ENCODE data around the gene APLP1. TPM values are rescaled to one million over a fixed set of nuclear protein-coding genes. Genes with fewer than 3 reads are reported as not detected.
A peak's percentile ranks its signal among the peaks of the same experiment; 100 is the strongest.

The APLP1 gene
- total and polyA plus RNA-seq, 2 experiments from 2014 or later, result 30.2 to 36.0 TPM

GRCh38 chr19:35843676-35844481, 24.5 kb upstream of the APLP1 start:
- H3K4me3 ChIP-seq, result peak overlapping the region; percentile 55
- H3K4me2 ChIP-seq, result peak overlapping the region; percentile 83
- H3K4me3 Mint-ChIP-seq, result peak overlapping the region; percentile 76

More at GRCh38 chr19:35843676-35844481, 24.5 kb upstream of the APLP1 start:
- Histone ChIP-seq H3F3A (replicated peaks; ENCODE audit: low read depth) (0 out of 2 replicates have a peak, but pooled peaks cover 3% of the 10 kb centered on the region), H3K4me1 (ENCODE audit: insufficient read depth) (peaks cover 12% of the 10 kb centered on the region), H3K27me3 (ENCODE audit: insufficient read depth) (peaks cover 34% of the 10 kb centered on the region), H3K79me2 (replicated peaks; ENCODE audit: insufficient read depth) (no peaks in the 10 kb centered on the region), H3K9me2 (ENCODE audit: insufficient read depth) (peaks cover 12% of the 10 kb centered on the region), H3K36me3 (ENCODE audit: insufficient read depth) (no peaks in the 10 kb centered on the region), H3K27ac (ENCODE audit: low read depth) (no peak overlapping the region), H4K20me1 (replicated peaks; ENCODE audit: insufficient read depth) (peaks cover 2% of the 10 kb centered on the region; the same call in 1 of the 2 replicates), H2AFZ (peak overlapping the region; percentile 89; the same call in 1 of the 2 replicates)
- Mint-ChIP-seq H3K36me3 (ENCODE audit: low read depth) (no peaks in the 10 kb centered on the region; the same call in 2 of the 3 replicates), H3K4me1 (peaks cover 19% of the 10 kb centered on the region), H3K9me3 (peaks cover 3% of the 10 kb centered on the region; the same call in 2 of the 3 replicates), H3K27ac (no peak overlapping the region), H3K27me3 (ENCODE audit: insufficient read depth, low read depth, poor library complexity) (peaks cover 44% of the 10 kb centered on the region)
- ATAC-seq (peak; percentile 80), DNase-seq (ENCODE audit: low spot score) (peak; percentile 95)
- no peak for TF ChIP-seq REST (IDR thresholded peaks at IDR 0.05; ENCODE audit: unreplicated experiment)
- no peak for TF ChIP-seq CREB1 (CRISPR knock-in tag; IDR thresholded peaks at IDR 0.05; ENCODE audit: low read depth)
- TF ChIP-seq POLR2AphosphoS5 (IDR thresholded peaks at IDR 0.05; ENCODE audit: low read depth), result peak; percentile 32; the same call in 1 of the 2 replicates
- TF ChIP-seq ETS1 (IDR thresholded peaks at IDR 0.05), result no peak

Measured in GM23338 (cell line).